Measurements from ENCODE around the gene DUOX2.

GRCh38 chr15:45131510-45131909 is 17.5 kb upstream of the DUOX2 start:
- TF ChIP-seq CTCF (conservative IDR thresholded peaks at IDR 0.05; ENCODE audit: low read length) (no peak), EZH2phosphoT487 (IDR thresholded peaks at IDR 0.05; ENCODE audit: borderline replicate concordance) (no peak)

All from Loucy (cell line).